ENCODE measurements around the gene GAST. TPM values are rescaled to one million over a fixed set of nuclear protein-coding genes. Genes with fewer than 3 reads are reported as not detected.

GAST gene
- total and polyA plus RNA-seq, 9 donors, result 0.79 TPM; not detected in 8

Other genes starting within 250 kb of the GAST start
- gene KRT32, start 244.9 kb upstream of the GAST start, total RNA-seq, result not detected
- gene KRT32, start 244.9 kb upstream of the GAST start, polyA plus RNA-seq (ENCODE audit: insufficient read depth in 1 of 8, insufficient read length in 8 of 8, low replicate concordance in 1 of 8), result not detected
- not detected for gene KRT35, start 231.2 kb upstream of the GAST start, total RNA-seq
- under 1 TPM in 1 of 8 donors, not detected in 7; 0.08 TPM for gene KRT35, start 231.2 kb upstream of the GAST start, polyA plus RNA-seq (ENCODE audit: insufficient read depth in 1 of 8, insufficient read length in 8 of 8, low replicate concordance in 1 of 8)
- gene KRT36, start 222.4 kb upstream of the GAST start, total RNA-seq, result not detected
- gene KRT36, start 222.4 kb upstream of the GAST start, polyA plus RNA-seq (ENCODE audit: insufficient read depth in 1 of 8, insufficient read length in 8 of 8, low replicate concordance in 1 of 8), result not detected
- gene KRT13, start 206.7 kb upstream of the GAST start, total RNA-seq, result 0.13 TPM
- gene KRT13, start 206.7 kb upstream of the GAST start, polyA plus RNA-seq (ENCODE audit: insufficient read depth in 1 of 8, insufficient read length in 8 of 8, low replicate concordance in 1 of 8), result 100 to 1,000 TPM in 1 of 8 donors, 1 to 10 TPM in 1, under 1 TPM in 5, not detected in 1; 0.16 to 177 (median 0.73) TPM
- gene KRT15, start 193.4 kb upstream of the GAST start, total RNA-seq, result 0.31 TPM
- gene KRT15, start 193.4 kb upstream of the GAST start, polyA plus RNA-seq (ENCODE audit: insufficient read depth in 1 of 8, insufficient read length in 8 of 8, low replicate concordance in 1 of 8), result 10 to 100 TPM in 1 of 8 donors, 1 to 10 TPM in 1, under 1 TPM in 4, not detected in 2; 0.04 to 68.8 (median 0.20) TPM
- gene KRT19, start 184.0 kb upstream of the GAST start, total RNA-seq, result 0.62 TPM
- gene KRT19, start 184.0 kb upstream of the GAST start, polyA plus RNA-seq (ENCODE audit: insufficient read depth in 1 of 8, insufficient read length in 8 of 8, low replicate concordance in 1 of 8), result 10 to 100 TPM in 1 of 8 donors, 1 to 10 TPM in 4, under 1 TPM in 3; 0.31 to 45.2 (median 1.1) TPM
- gene KRT9, start 140.3 kb upstream of the GAST start, total RNA-seq, result not detected
- under 1 TPM in 1 of 8 donors, not detected in 7; 0.12 TPM for gene KRT9, start 140.3 kb upstream of the GAST start, polyA plus RNA-seq (ENCODE audit: insufficient read depth in 1 of 8, insufficient read length in 8 of 8, low replicate concordance in 1 of 8)
- gene KRT14, start 125.4 kb upstream of the GAST start, total RNA-seq, result 0.04 TPM
- 10 to 100 TPM in 1 of 8 donors, 1 to 10 TPM in 1, under 1 TPM in 5, not detected in 1; 0.24 to 49.4 (median 0.61) TPM for gene KRT14, start 125.4 kb upstream of the GAST start, polyA plus RNA-seq (ENCODE audit: insufficient read depth in 1 of 8, insufficient read length in 8 of 8, low replicate concordance in 1 of 8)
- not detected for gene KRT16, start 99.6 kb upstream of the GAST start, total RNA-seq
- gene KRT16, start 99.6 kb upstream of the GAST start, polyA plus RNA-seq (ENCODE audit: insufficient read depth in 1 of 8, insufficient read length in 8 of 8, low replicate concordance in 1 of 8), result under 1 TPM in 1 of 8 donors, not detected in 7; 0.83 TPM
- 1.6 TPM for gene KRT17, start 87.8 kb upstream of the GAST start, total RNA-seq
- gene KRT17, start 87.8 kb upstream of the GAST start, polyA plus RNA-seq (ENCODE audit: insufficient read depth in 1 of 8, insufficient read length in 8 of 8, low replicate concordance in 1 of 8), result 100 to 1,000 TPM in 1 of 8 donors, 10 to 100 TPM in 1, 1 to 10 TPM in 4, under 1 TPM in 2; 0.72 to 243 (median 1.6) TPM
- 224 TPM for gene EIF1, start 23.4 kb upstream of the GAST start, total RNA-seq
- gene EIF1, start 23.4 kb upstream of the GAST start, polyA plus RNA-seq (ENCODE audit: insufficient read depth in 1 of 8, insufficient read length in 8 of 8, low replicate concordance in 1 of 8), result 100 to 1,000 TPM; 764 to 855 (median 812) TPM
- 0.04 TPM for gene HAP1, start 22.3 kb downstream of the GAST start, total RNA-seq
- gene HAP1, start 22.3 kb downstream of the GAST start, polyA plus RNA-seq (ENCODE audit: insufficient read depth in 1 of 8, insufficient read length in 8 of 8, low replicate concordance in 1 of 8), result under 1 TPM in 4 of 8 donors, not detected in 4; 0.04 to 0.09 (median 0.05) TPM
- gene JUP, start 74.4 kb downstream of the GAST start, total RNA-seq, result 18.6 TPM
- 10 to 100 TPM; 27.6 to 65.2 (median 37.3) TPM for gene JUP, start 74.4 kb downstream of the GAST start, polyA plus RNA-seq (ENCODE audit: insufficient read depth in 1 of 8, insufficient read length in 8 of 8, low replicate concordance in 1 of 8)
- gene P3H4, start 99.6 kb downstream of the GAST start, total RNA-seq, result 39.7 TPM
- gene P3H4, start 99.6 kb downstream of the GAST start, polyA plus RNA-seq (ENCODE audit: insufficient read depth in 1 of 8, insufficient read length in 8 of 8, low replicate concordance in 1 of 8), result 10 to 100 TPM; 35.5 to 68.4 (median 47.0) TPM
- 141 TPM for gene FKBP10, start 100.7 kb downstream of the GAST start, total RNA-seq
- gene FKBP10, start 100.7 kb downstream of the GAST start, polyA plus RNA-seq (ENCODE audit: insufficient read depth in 1 of 8, insufficient read length in 8 of 8, low replicate concordance in 1 of 8), result 100 to 1,000 TPM; 113 to 226 (median 154) TPM
- gene NT5C3B, start 123.9 kb downstream of the GAST start, total RNA-seq, result 54.8 TPM
- gene NT5C3B, start 123.9 kb downstream of the GAST start, polyA plus RNA-seq (ENCODE audit: insufficient read depth in 1 of 8, insufficient read length in 8 of 8, low replicate concordance in 1 of 8), result 10 to 100 TPM; 36.8 to 60.1 (median 47.9) TPM
- 0.09 TPM for gene KLHL10, start 125.5 kb downstream of the GAST start, total RNA-seq
- gene KLHL10, start 125.5 kb downstream of the GAST start, polyA plus RNA-seq (ENCODE audit: insufficient read depth in 1 of 8, insufficient read length in 8 of 8, low replicate concordance in 1 of 8), result under 1 TPM in 7 of 8 donors, not detected in 1; 0.08 to 0.51 (median 0.23) TPM
- 15.8 TPM for gene KLHL11, start 153.1 kb downstream of the GAST start, total RNA-seq
- 1 to 10 TPM; 3.2 to 6.3 (median 5.2) TPM for gene KLHL11, start 153.1 kb downstream of the GAST start, polyA plus RNA-seq (ENCODE audit: insufficient read depth in 1 of 8, insufficient read length in 8 of 8, low replicate concordance in 1 of 8)
- 39.6 TPM for gene ACLY, start 206.6 kb downstream of the GAST start, total RNA-seq
- gene ACLY, start 206.6 kb downstream of the GAST start, polyA plus RNA-seq (ENCODE audit: insufficient read depth in 1 of 8, insufficient read length in 8 of 8, low replicate concordance in 1 of 8), result 10 to 100 TPM; 46.3 to 81.6 (median 60.5) TPM
- gene ODAD4, start 218.3 kb downstream of the GAST start, total RNA-seq, result 0.44 TPM
- gene ODAD4, start 218.3 kb downstream of the GAST start, polyA plus RNA-seq (ENCODE audit: insufficient read depth in 1 of 8, insufficient read length in 8 of 8, low replicate concordance in 1 of 8), result 1 to 10 TPM in 3 of 8 donors, under 1 TPM in 5; 0.71 to 1.9 (median 0.97) TPM

Data from muscle of leg (tissue), 9 donors.